H1 (cell line): Measurements from ENCODE around the gene BTBD9. TPM values are rescaled to one million over a fixed set of nuclear protein-coding genes. Genes with fewer than 3 reads are reported as not detected.

Source experiments
- CTCF ChIA-PET: fragments of 300-600 bp; sonication (Branson Sonifier 250); formaldehyde crosslinking; loops from one replicate; lab custom pipeline; 2021; ENCODE audit not compliant: partially characterized antibody; lab: Charles Lee
- POLR2A ChIA-PET: fragments of 300-600 bp; sonication (Branson Sonifier 250); formaldehyde crosslinking; loops from one replicate; lab custom pipeline; 2021; ENCODE audit warnings: inconsistent platforms; ENCODE audit not compliant: partially characterized antibody; lab: Charles Lee
- DNase-seq, 2 experiments: peaks; one replicate each; pipeline versions ENCODE4 v3.0.0 to v3.0.0-alpha.2; 2010 to 2022; ENCODE audit warnings: low spot score in 2 of 2, low read depth in 1 of 2, mixed read lengths in 1 of 2
- FAIRE-seq: peaks from 2 replicates; lab custom pipeline; 2011; peaks lifted over from hg19 to GRCh38; lab: Jason Lieb, UNC
- H2AFZ ChIP-seq: 2 replicates; pipeline ENCODE4 v1.8.1; 2012; ENCODE audit warnings: low read length, inconsistent platforms
- H2AK5ac ChIP-seq: 2 replicates; pipeline ENCODE4 v1.6.1; 2013; ENCODE audit warnings: low read depth, low read length
- H2BK120ac ChIP-seq: replicated peaks from 2 replicates; pipeline ENCODE3; 2013; ENCODE audit warnings: low read depth, low read length, inconsistent platforms
- H2BK12ac ChIP-seq: 2 replicates; pipeline ENCODE4 v1.6.1; 2013; ENCODE audit warnings: low read depth, low read length
- H2BK15ac ChIP-seq: 2 replicates; pipeline ENCODE4 v1.6.1; 2013; ENCODE audit warnings: low read length
- H2BK20ac ChIP-seq: 2 replicates; pipeline ENCODE4 v1.6.1; 2013; ENCODE audit warnings: low read length
- H2BK5ac ChIP-seq: 2 replicates; pipeline ENCODE4 v1.6.1; 2013; ENCODE audit warnings: low read depth, low read length
- H3K14ac ChIP-seq: 2 replicates; pipeline ENCODE4 v1.6.1; 2013; ENCODE audit warnings: inconsistent platforms; ENCODE audit not compliant: insufficient read length
- H3K18ac ChIP-seq: 2 replicates; pipeline ENCODE4 v1.6.1; 2013; ENCODE audit warnings: low read length; ENCODE audit errors: extremely low read depth
- H3K23ac ChIP-seq: 2 replicates; pipeline ENCODE4 v1.6.1; 2013; ENCODE audit warnings: inconsistent platforms; ENCODE audit not compliant: insufficient read length
- H3K23me2 ChIP-seq: 2 replicates; pipeline ENCODE4 v1.6.1; 2013; ENCODE audit warnings: low read depth, low read length
- H3K27ac ChIP-seq: 2 replicates; pipeline ENCODE4 v1.6.1; 2011; ENCODE audit warnings: low read depth, low read length, inconsistent platforms
- H3K27me3 ChIP-seq, 4 experiments: replicated peaks in 1 of 4; 1 replicate in 1 of 4; 2 replicates in 3 of 4; pipeline versions ENCODE4 v1.6.1 to v1.8.1; 2011 to 2013; ENCODE audit warnings: low read length in 3 of 4, mild to moderate bottlenecking in 3 of 4, inconsistent platforms in 2 of 4, mixed read lengths in 2 of 4, moderate library complexity in 1 of 4; ENCODE audit not compliant: control insufficient read depth in 3 of 4, insufficient read depth in 3 of 4; ENCODE audit errors: extremely low read depth in 1 of 4
- H3K36me3 ChIP-seq, 4 experiments: 2 replicates each; pipeline versions ENCODE4 v1.6.1 to v1.8.1; 2011 to 2013; ENCODE audit warnings: mild to moderate bottlenecking in 4 of 4, low read length in 3 of 4, moderate library complexity in 2 of 4, control low read depth in 1 of 4, inconsistent platforms in 1 of 4; ENCODE audit not compliant: insufficient read depth in 4 of 4, control insufficient read depth in 2 of 4
- H3K4ac ChIP-seq: replicated peaks from 2 replicates; pipeline ENCODE3; 2013; ENCODE audit warnings: low read length, low read depth, mixed read lengths, inconsistent platforms; ENCODE audit not compliant: insufficient read length
- H3K4me1 ChIP-seq, 4 experiments: replicated peaks in 1 of 4; 1 replicate in 1 of 4; 2 replicates in 3 of 4; pipeline versions ENCODE4 v1.6.1 to v1.8.1; 2011 to 2013; ENCODE audit warnings: low read length in 3 of 4, inconsistent platforms in 2 of 4, mixed read lengths in 1 of 4; ENCODE audit not compliant: insufficient read depth in 4 of 4, control insufficient read depth in 3 of 4
- H3K4me2 ChIP-seq, 2 experiments: 2 replicates each; pipeline versions ENCODE4 v1.6.1 to v1.8.1; 2011 to 2013; ENCODE audit warnings: low read depth in 2 of 2, low read length in 2 of 2, control low read depth in 1 of 2, inconsistent platforms in 1 of 2, mild to moderate bottlenecking in 1 of 2; ENCODE audit not compliant: insufficient read depth in 1 of 2
- H3K4me3 ChIP-seq, 4 experiments: fragments of 200-600, 300-600 bp in 1 of 4; sonication (generic), shearing (Covaris generic), sonication (Bioruptor Twin) in 1 of 4; 2 replicates each; pipeline versions ENCODE4 v1.5.1 to v1.8.1; 2011 to 2016; ENCODE audit warnings: low read length in 4 of 4, low read depth in 3 of 4, control low read depth in 2 of 4, inconsistent platforms in 2 of 4, mild to moderate bottlenecking in 2 of 4, mixed read lengths in 1 of 4, moderate library complexity in 1 of 4; ENCODE audit not compliant: insufficient read depth in 2 of 4; ENCODE audit errors: extremely low read depth in 1 of 4
- H3K56ac ChIP-seq: replicated peaks from 2 replicates; pipeline ENCODE3; 2013; ENCODE audit warnings: low read depth, mild to moderate bottlenecking, mixed read lengths, low read length, inconsistent platforms; ENCODE audit not compliant: insufficient read length
- H3K79me1 ChIP-seq: 2 replicates; pipeline ENCODE4 v1.6.1; 2013; ENCODE audit warnings: low read depth, low read length, control low read depth
- H3K79me2 ChIP-seq, 2 experiments: 2 replicates each; pipeline versions ENCODE4 v1.6.1 to v1.8.1; 2012 to 2013; ENCODE audit warnings: low read length in 2 of 2, mild to moderate bottlenecking in 2 of 2, inconsistent platforms in 1 of 2; ENCODE audit not compliant: insufficient read depth in 2 of 2, control insufficient read depth in 1 of 2
- H3K9ac ChIP-seq, 4 experiments: replicated peaks in 1 of 4; 1 replicate in 1 of 4; 2 replicates in 3 of 4; pipeline versions ENCODE4 v1.6.1 to v1.8.1; 2011 to 2013; ENCODE audit warnings: low read depth in 3 of 4, low read length in 3 of 4, control low read depth in 2 of 4, mild to moderate bottlenecking in 2 of 4, moderate library complexity in 2 of 4, inconsistent platforms in 1 of 4; ENCODE audit errors: extremely low read depth in 1 of 4
- H3K9me3 ChIP-seq, 2 experiments: 2 replicates each; pipeline versions ENCODE4 v1.6.1 to v1.8.1; 2012 to 2013; ENCODE audit warnings: mild to moderate bottlenecking in 2 of 2, moderate library complexity in 2 of 2, control low read depth in 1 of 2, inconsistent platforms in 1 of 2, low read depth in 1 of 2, low read length in 1 of 2, mixed read lengths in 1 of 2; ENCODE audit not compliant: insufficient read depth in 2 of 2
- H4K20me1 ChIP-seq, 2 experiments: replicated peaks in 1 of 2; 2 replicates each; pipeline versions ENCODE3 to v1.8.1; 2011 to 2013; ENCODE audit warnings: inconsistent platforms in 2 of 2, low read length in 2 of 2, mild to moderate bottlenecking in 1 of 2; ENCODE audit not compliant: insufficient read depth in 2 of 2, control insufficient read depth in 1 of 2
- H4K5ac ChIP-seq: 2 replicates; pipeline ENCODE4 v1.6.1; 2013; ENCODE audit warnings: low read length, low read depth, mixed read lengths, inconsistent platforms; ENCODE audit not compliant: insufficient read length
- H4K8ac ChIP-seq: 2 replicates; pipeline ENCODE4 v1.8.0; 2013; ENCODE audit warnings: mild to moderate bottlenecking, moderate library complexity, low read length, inconsistent platforms; ENCODE audit not compliant: insufficient read depth; ENCODE audit errors: extremely low read depth
- H4K91ac ChIP-seq: replicated peaks from 2 replicates; pipeline ENCODE3; 2013; ENCODE audit warnings: low read length, mixed read lengths, inconsistent platforms; ENCODE audit not compliant: insufficient read length
- ASH2L ChIP-seq: fragments of 200-600, 300-600 bp; sonication (generic); IDR thresholded peaks from one replicate; pipeline ENCODE4 v1.7.1; 2017; ENCODE audit warnings: low read length
- CREB1 ChIP-seq: IDR thresholded peaks from 2 replicates; pipeline ENCODE4 v1.6.1; 2012; ENCODE audit warnings: inconsistent platforms
- CTBP2 ChIP-seq: IDR thresholded peaks from 2 replicates; pipeline ENCODE4 v1.7.0; 2011; ENCODE audit warnings: borderline replicate concordance, mild to moderate bottlenecking, moderate library complexity, mixed read lengths, low read length; ENCODE audit not compliant: insufficient read depth, insufficient read length
- FOSL1 ChIP-seq: IDR thresholded peaks from 2 replicates; pipeline ENCODE4 v1.6.1; 2011; ENCODE audit warnings: mild to moderate bottlenecking, low read depth, low read length, moderate library complexity; ENCODE audit not compliant: insufficient read depth
- MAFK ChIP-seq: IDR thresholded peaks from 2 replicates; pipeline ENCODE4 v1.6.1; 2012; ENCODE audit warnings: low read depth, mild to moderate bottlenecking, improper control_type of control experiment, low read length
- MAX ChIP-seq: IDR thresholded peaks from 2 replicates; pipeline ENCODE4 v1.6.1; 2012; ENCODE audit warnings: inconsistent platforms
- RFX5 ChIP-seq: IDR thresholded peaks from 2 replicates; pipeline ENCODE4 v1.6.1; 2011; ENCODE audit warnings: low read depth, low read length, improper control_type of control experiment, borderline replicate concordance
- USF2 ChIP-seq: IDR thresholded peaks from 2 replicates; pipeline ENCODE4 v1.6.1; 2011; ENCODE audit warnings: low read length, improper control_type of control experiment
- YY1 ChIP-seq: IDR thresholded peaks from 2 replicates; pipeline ENCODE4 v1.6.1; 2011; ENCODE audit warnings: low read depth, mild to moderate bottlenecking, low read length
- WGBS, 2 experiments: shearing (Covaris generic) in 1 of 2; methylation state at CpG; one replicate each; pipeline versions ENCODE4 v1.1.6 to v1.1.7; 2013 to 2015; ENCODE audit warnings: low lambda C conversion rate in 2 of 2, mixed read lengths in 2 of 2, inconsistent platforms in 1 of 2, low coverage in 1 of 2, missing lambda C conversion rate in 1 of 2; ENCODE audit not compliant: insufficient replicate concordance in 2 of 2, insufficient coverage in 1 of 2, insufficient read length in 1 of 2; ENCODE audit errors: extremely low coverage in 1 of 2, missing lambda C conversion rate in 1 of 2; 5-methylcytosine and 5-hydroxymethylcytosine counted together
- polyA plus RNA-seq, 7 experiments: library from polyadenylated mRNA; depleted of rRNA in 3 of 7; stranded (reverse) in 5 of 7; unstranded in 2 of 7; fragments of >200 nt in 5 of 7; fragments of 200-250 nt in 2 of 7; gene quantifications; 1 replicate in 5 of 7; 2 replicates in 1 of 7; 4 replicates in 1 of 7; pipeline versions ENCODE4 v1.2.1 to v1.2.3, GENCODE V29; 2011 to 2013; ENCODE audit warnings: missing spikeins in 2 of 7, mixed read lengths in 2 of 7
- total RNA-seq: library from RNA; stranded (reverse); fragmentation: NEBNext Ultra II Directional; extraction: Animal tissue kit (Norgen Biotek cat#: 25700); gene quantifications from 2 replicates; pipeline ENCODE4 v1.2.1, GENCODE V29; 2021

Gene BTBD9
- total and polyA plus RNA-seq, 2 of the 8 experiments (the other 6 are each of a cell fraction or from before 2014, with no cell fraction given) = 0.92 to 4.1 TPM

GRCh38 chr6:38387461-38387860 is 252.3 kb downstream of the BTBD9 start:
- Histone ChIP-seq H3K9ac (no peak overlapping the region), H4K20me1 (no peaks in the 10 kb centered on the region), H3K23me2 (no peaks in the 10 kb centered on the region), H2AFZ (no peak overlapping the region), H4K8ac (no peak overlapping the region), H3K23ac (no peak overlapping the region), H3K9me3 (no peaks in the 10 kb centered on the region), H2AK5ac (no peak overlapping the region), H3K18ac (no peak overlapping the region), H3K56ac (no peak overlapping the region), H3K14ac (no peak overlapping the region), H3K27ac (no peak overlapping the region), H3K79me2 (no peaks in the 10 kb centered on the region), H4K91ac (no peak overlapping the region), H3K4me2 (no peak overlapping the region), H3K4me3 (no peak overlapping the region), H3K36me3 (no peaks in the 10 kb centered on the region), H3K27me3 (no peaks in the 10 kb centered on the region), H2BK120ac (no peak overlapping the region), H2BK20ac (no peak overlapping the region), H3K4ac (no peak overlapping the region), H2BK5ac (no peak overlapping the region), H3K79me1 (no peaks in the 10 kb centered on the region), H4K5ac (no peak overlapping the region), H2BK15ac (no peak overlapping the region), H2BK12ac (no peak overlapping the region), H3K4me1 (peaks cover 0 to 6% (median 5%) of the 10 kb centered on the region in 4 experiments; a peak in 4 of 7 replicates)
- 100% methylated on average over 2 of the region's 2 CpGs; no CpG with 5 or more reads in 1 of the 2 experiments for WGBS, 2 experiments
- FAIRE-seq (no peak), DNase-seq (no peak)
- ChIA-PET CTCF (no interaction called here), POLR2A (no interaction called here)
- TF ChIP-seq ASH2L (no peak), MAX (no peak), MAFK (no peak), CTBP2 (no peak), RFX5 (no peak), YY1 (no peak), USF2 (no peak), FOSL1 (no peak), CREB1 (no peak)
